ENCODE results near the gene LSM7.

LSM7 gene

DNA sequence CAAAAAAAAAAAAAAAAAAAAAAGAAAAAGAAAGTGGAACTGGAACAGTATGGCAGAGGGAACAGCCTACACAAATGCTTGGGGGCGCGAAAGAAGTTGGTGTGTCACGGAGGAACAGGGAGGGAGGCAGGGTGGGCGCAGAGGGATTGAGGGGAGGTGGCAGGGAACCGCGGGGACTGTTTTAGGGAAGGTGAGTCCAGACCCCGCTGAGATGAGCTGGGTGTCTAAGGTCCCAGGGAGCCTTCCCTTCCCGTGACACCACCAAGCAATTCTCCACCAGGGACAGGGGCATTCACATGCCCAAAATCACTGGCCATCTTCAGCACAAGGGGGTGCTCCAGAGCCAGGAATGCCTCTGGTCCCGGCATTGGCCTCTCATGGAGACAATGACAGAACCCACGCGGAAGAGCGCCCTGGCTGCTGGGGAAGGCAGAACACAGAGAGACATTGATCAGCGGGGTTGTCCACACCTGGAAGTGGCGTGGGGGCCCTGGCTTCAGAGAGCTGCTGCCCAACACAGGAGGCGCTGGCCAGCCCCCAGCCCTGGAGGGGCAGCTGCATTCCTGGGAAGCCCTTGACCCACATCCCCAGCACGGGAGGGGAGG, 53.4 kb downstream of the LSM7 start:
- DNase-seq: peak; percentile 62

DNA sequence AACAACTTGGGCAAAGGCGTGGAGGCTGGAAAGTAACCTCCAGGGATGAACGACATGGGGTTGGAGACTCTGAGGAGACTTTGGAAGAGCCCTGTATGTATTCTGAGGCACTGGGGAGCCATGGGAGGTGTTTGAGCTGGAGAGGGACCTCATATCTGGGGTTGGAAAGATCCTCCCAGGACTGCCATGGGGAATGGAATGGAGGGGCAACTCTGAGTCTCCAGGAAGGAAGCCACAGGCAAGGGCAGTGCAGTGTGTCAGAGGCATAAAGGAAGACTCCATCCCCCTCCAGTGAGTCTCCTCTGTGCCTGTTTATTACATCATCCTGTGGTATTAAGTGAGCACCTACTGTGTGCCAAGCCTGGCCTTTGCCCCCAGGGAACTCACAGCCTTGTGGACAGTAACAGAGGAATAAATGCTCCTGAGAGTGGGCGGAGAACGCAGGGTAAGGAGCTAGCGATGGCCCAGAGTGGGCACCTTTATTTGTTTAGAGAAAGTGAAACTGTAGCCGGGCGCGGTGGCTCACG, 54.1 kb downstream of the LSM7 start:
- no peak for DNase-seq

DNA sequence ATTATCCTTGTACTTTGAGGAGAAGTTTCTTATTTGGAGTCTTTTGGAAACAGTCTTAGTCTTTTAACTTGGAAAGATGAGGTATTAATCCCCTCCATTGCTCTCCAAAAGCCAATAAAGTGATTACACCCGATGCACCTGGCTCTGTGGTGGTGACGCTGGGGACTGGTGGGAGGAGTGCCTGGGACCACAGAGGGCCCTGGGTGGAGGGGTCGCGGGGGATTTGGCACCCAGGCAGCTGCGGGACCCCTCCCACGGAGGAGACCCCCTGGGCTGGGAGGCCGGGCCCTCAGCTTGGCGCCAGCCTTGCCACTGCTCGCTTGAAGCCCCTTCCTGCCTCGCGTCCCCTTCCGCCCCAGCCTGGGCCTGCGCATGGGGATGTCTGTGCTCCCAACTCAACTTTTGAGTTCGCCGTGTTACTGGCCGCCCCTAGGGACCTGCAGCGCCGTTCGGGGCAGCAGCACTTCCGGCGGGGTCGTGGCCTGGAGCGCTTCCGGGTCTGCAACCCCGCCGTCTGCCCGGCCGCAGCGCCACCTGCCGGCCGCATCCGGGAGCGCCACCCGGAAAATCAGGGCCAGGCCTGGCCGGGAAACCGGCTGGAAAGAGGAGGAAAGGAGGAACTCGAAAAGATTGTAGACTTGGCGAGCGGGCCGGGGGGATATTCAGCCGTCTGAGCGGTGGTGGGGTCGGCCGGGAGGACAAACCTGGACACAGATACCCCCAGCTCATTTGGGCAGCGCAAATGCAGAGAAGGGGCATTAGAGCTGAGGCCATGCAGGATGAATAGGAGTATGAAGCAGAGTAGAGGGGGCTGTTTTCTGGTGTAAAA, 54.8 kb downstream of the LSM7 start:
- DNase-seq: peak; percentile 82

Data from stimulated activated CD4-positive, alpha-beta T cell treated with anti-CD3 and anti-CD28 coated beads, Interleukin-15, amount 100 ng/mL, for 24 hours (primary cell).